ENCODE data around the gene TCEANC2. TPM values are rescaled to one million over a fixed set of nuclear protein-coding genes. Genes with fewer than 3 reads are reported as not detected.

The TCEANC2 gene
- total RNA-seq, 2 experiments from 2014 or later, result 2.3 to 2.7 TPM

GRCh38 chr1:54105080-54105479 is 51.7 kb downstream of the TCEANC2 start:
- Mint-ChIP-seq H3K4me1 (ENCODE audit: low read depth) (no peaks in the 10 kb centered on the region), H3K9me3 (peaks cover 2% of the 10 kb centered on the region), H3K27me3 (no peaks in the 10 kb centered on the region), H3K36me3 (ENCODE audit: low read depth) (peaks cover 14% of the 10 kb centered on the region), H3K27ac (no peak overlapping the region), H3K4me3 (no peak overlapping the region)
- CTCF ChIA-PET, result no interaction called here
- POLR2A ChIA-PET, result no interaction called here
- ATAC-seq (ENCODE audit: poor library complexity) (no peak), DNase-seq (no peak)
- Histone ChIP-seq H3K27me3 (ENCODE audit: control insufficient read depth in 1 of 2, insufficient read depth in 2 of 2, low read length in 2 of 2) (no peaks in the 10 kb centered on the region), H3K4me1 (ENCODE audit: insufficient read depth, low read length) (no peaks in the 10 kb centered on the region), H3K36me3 (ENCODE audit: insufficient read depth, low read length) (peaks cover 3% of the 10 kb centered on the region), H3K27ac (ENCODE audit: low read depth in 1 of 2, low read length in 2 of 2) (no peak overlapping the region), H3K4me3 (ENCODE audit: low read length) (no peak overlapping the region), H3K9me3 (ENCODE audit: control insufficient read depth in 1 of 2, insufficient read depth in 1 of 2, low read length in 2 of 2) (no peaks in the 10 kb centered on the region)
- TF ChIP-seq, protein P1, sequence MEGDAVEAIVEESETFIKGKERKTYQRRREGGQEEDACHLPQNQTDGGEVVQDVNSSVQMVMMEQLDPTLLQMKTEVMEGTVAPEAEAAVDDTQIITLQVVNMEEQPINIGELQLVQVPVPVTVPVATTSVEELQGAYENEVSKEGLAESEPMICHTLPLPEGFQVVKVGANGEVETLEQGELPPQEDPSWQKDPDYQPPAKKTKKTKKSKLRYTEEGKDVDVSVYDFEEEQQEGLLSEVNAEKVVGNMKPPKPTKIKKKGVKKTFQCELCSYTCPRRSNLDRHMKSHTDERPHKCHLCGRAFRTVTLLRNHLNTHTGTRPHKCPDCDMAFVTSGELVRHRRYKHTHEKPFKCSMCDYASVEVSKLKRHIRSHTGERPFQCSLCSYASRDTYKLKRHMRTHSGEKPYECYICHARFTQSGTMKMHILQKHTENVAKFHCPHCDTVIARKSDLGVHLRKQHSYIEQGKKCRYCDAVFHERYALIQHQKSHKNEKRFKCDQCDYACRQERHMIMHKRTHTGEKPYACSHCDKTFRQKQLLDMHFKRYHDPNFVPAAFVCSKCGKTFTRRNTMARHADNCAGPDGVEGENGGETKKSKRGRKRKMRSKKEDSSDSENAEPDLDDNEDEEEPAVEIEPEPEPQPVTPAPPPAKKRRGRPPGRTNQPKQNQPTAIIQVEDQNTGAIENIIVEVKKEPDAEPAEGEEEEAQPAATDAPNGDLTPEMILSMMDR (IDR thresholded peaks at IDR 0.05), result no peak
- intact Hi-C loops (cut with DNase I, micrococcal nuclease), result no loop called here

GRCh38 chr1:54105736-54106269 is 52.4 kb downstream of the TCEANC2 start:
- Mint-ChIP-seq H3K27ac (no peak overlapping the region), H3K9me3 (peaks cover 2% of the 10 kb centered on the region), H3K4me1 (ENCODE audit: low read depth) (no peaks in the 10 kb centered on the region), H3K27me3 (no peaks in the 10 kb centered on the region), H3K4me3 (no peak overlapping the region), H3K36me3 (ENCODE audit: low read depth) (peaks cover 9% of the 10 kb centered on the region)
- ATAC-seq (ENCODE audit: poor library complexity), result no peak
- POLR2A ChIA-PET, result no interaction called here
- no peak overlapping the region for H3K4me3 ChIP-seq (ENCODE audit: low read length)
- H3K27ac ChIP-seq (ENCODE audit: low read depth in 1 of 2, low read length in 2 of 2), result no peak overlapping the region
- H3K9me3 ChIP-seq (ENCODE audit: control insufficient read depth in 1 of 2, insufficient read depth in 1 of 2, low read length in 2 of 2), result no peaks in the 10 kb centered on the region
- intact Hi-C loops (cut with DNase I, micrococcal nuclease), result no loop called here
- CTCF ChIA-PET, result interaction anchor here (0.6 kb wide), 1 partner anchor 233 kb away, joined by 3 read pairs; no protein-coding TSS in a partner anchor
- TF ChIP-seq, protein P1 (IDR thresholded peaks at IDR 0.05), result no peak
- DNase-seq, result no peak
- no peaks in the 10 kb centered on the region for H3K27me3 ChIP-seq (ENCODE audit: control insufficient read depth in 1 of 2, insufficient read depth in 2 of 2, low read length in 2 of 2)
- peaks cover 3% of the 10 kb centered on the region for H3K36me3 ChIP-seq (ENCODE audit: insufficient read depth, low read length)
- H3K4me1 ChIP-seq (ENCODE audit: insufficient read depth, low read length), result no peaks in the 10 kb centered on the region

DNA sequence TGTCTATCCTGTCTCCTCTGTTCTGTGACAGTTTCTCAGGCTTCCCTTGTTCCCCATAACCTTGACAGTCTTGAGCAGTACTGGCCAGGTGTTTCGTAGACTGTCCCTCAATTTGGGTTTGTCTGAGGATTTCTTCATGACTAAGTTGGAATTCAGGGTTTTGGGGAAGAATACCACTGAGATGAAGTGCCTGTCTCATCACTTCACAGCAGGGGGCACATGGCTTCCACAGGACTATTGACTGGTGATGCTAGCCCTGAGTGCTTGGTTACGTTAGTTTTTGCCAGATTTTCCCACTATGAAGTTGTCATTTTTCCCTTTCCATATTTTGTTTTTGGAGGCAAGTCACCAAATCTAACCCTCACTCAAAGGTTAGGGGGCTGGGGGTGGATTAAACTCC is 53.7 kb downstream of the TCEANC2 start:
- H3K9me3 ChIP-seq (ENCODE audit: control insufficient read depth in 1 of 2, insufficient read depth in 1 of 2, low read length in 2 of 2), result no peaks in the 10 kb centered on the region
- peaks cover 2% of the 10 kb centered on the region for H3K9me3 Mint-ChIP-seq
- no peak overlapping the region for H3K27ac Mint-ChIP-seq
- H3K4me1 Mint-ChIP-seq (ENCODE audit: low read depth), result no peaks in the 10 kb centered on the region
- H3K36me3 Mint-ChIP-seq (ENCODE audit: low read depth), result peaks cover 5% of the 10 kb centered on the region
- no peaks in the 10 kb centered on the region for H3K27me3 Mint-ChIP-seq
- TF ChIP-seq, protein P1 (IDR thresholded peaks at IDR 0.05), result no peak
- H3K4me3 ChIP-seq (ENCODE audit: low read length), result no peak overlapping the region
- POLR2A ChIA-PET, result no interaction called here
- no peaks in the 10 kb centered on the region for H3K27me3 ChIP-seq (ENCODE audit: control insufficient read depth in 1 of 2, insufficient read depth in 2 of 2, low read length in 2 of 2)
- intact Hi-C loops (cut with DNase I, micrococcal nuclease), result no loop called here
- H3K4me3 Mint-ChIP-seq, result no peak overlapping the region
- H3K36me3 ChIP-seq (ENCODE audit: insufficient read depth, low read length), result peaks cover 3% of the 10 kb centered on the region
- ATAC-seq (ENCODE audit: poor library complexity) (no peak), DNase-seq (peak in 2 of 14 experiments; percentile 11 to 14)
- CTCF ChIA-PET, result interaction anchor here (1.2 kb wide), 1 partner anchor 382 kb away, joined by 3 read pairs; no protein-coding TSS in a partner anchor
- no peak overlapping the region for H3K27ac ChIP-seq (ENCODE audit: low read depth in 1 of 2, low read length in 2 of 2)
- no peaks in the 10 kb centered on the region for H3K4me1 ChIP-seq (ENCODE audit: insufficient read depth, low read length)

Data from CD4-positive, alpha-beta T cell (primary cell).